GM21423 (cell line): Measurements from ENCODE around the gene MYO1D.

ENCODE experiments used
- ATAC-seq: cut with Tn5 transposase; IDR thresholded peaks from one replicate; pipeline ENCODE4 v1.9.1; 2021; ENCODE audit warnings: mild to moderate bottlenecking, moderate library complexity; ENCODE audit not compliant: unreplicated experiment

The MYO1D gene

GRCh38 chr17:32784113-32784512 is 92.8 kb downstream of the MYO1D start:
- no peak for ATAC-seq

- no peak for ATAC-seq
These were observed 93.3 kb downstream of the MYO1D start for GRCh38 chr17:32783602-32784001.

DNA sequence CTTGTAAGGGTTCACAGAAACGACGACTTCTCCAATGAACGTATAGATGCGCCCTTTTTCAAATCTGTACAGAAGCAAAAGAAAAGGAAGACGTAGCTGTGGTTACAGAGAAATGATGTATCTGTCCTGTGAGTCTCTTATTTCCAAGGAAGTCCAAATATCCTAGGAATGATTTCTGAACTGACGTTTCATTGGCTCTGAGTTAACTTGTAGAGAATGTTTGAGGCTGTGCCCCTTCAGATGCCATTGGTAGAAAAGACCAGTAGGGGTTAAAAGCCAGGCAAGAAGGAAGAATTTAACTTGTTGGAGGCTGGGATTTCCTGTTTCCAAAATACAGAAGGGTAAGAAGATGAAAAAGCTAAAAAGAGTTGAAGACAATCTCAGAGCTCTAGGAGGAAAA is 96.2 kb downstream of the MYO1D start:
- no peak for ATAC-seq

DNA sequence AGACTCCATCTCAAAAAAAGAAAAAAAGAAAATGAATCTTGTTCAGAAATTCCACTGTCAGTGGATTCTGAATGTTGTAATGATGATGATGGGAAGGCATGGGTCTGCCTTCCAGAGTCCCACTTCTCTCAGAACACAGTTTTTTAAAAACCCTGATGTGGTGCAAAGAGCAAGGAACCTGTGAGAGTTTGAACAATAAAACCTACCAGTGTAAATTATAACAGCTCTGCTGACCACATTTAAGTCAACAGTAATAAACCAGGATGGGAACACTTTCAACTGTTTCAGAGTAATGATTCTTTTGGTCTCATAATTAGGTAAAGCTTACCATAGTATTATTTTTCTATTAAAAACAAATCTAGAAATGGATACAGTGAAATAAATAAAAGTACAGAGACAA is 99.0 kb downstream of the MYO1D start:
- ATAC-seq, result no peak

DNA sequence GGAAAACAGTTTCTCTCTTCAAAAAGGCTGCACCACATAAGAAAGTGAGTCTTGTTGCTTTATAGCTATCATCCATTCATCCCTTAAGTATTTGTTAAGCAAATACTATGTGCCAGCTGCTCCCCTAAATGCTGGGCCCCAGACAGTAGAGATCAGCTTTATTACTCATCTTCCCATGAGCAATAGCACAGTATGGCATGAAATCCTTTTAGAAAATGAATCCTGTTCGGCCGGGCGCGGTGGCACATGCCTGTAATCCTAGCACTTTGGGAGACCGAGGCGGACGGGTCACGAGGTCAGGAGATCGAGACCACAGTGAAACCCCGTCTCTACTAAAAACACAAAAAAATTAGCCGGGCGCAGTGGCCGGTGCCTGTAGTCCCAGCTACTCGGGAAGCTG is 99.5 kb downstream of the MYO1D start:
- no peak for ATAC-seq

GRCh38 chr17:32774695-32775084 is 102.2 kb downstream of the MYO1D start:
- ATAC-seq, result no peak

- ATAC-seq, result no peak
These were observed 102.8 kb downstream of the MYO1D start for GRCh38 chr17:32773856-32774694.

DNA sequence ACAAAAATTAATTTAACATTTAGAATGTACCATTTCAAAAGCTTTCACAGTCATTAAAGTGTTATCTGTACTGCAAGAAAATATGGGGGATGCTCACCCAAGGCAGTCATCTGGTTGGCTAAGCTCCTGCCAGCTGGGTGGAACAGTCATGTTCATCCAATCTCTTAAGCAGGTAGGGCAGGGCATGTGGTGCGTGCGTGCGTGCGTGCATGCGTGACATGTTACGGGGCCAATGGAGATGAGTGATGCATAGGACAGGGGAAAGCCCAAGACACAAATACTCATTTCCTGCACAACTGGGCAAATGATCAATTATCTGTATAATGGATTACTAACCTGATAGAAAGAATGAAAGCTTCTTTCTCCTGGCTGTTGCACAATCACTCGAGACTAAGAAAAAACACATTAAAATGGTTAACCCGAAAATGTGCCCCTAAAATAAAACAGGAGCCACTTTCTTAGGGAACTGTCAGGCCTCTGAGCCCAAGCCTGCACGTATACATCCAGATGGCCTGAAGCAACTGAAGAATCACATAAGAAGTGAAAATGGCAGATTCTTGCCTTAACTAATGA is 104.4 kb downstream of the MYO1D start:
- ATAC-seq, result no peak

DNA sequence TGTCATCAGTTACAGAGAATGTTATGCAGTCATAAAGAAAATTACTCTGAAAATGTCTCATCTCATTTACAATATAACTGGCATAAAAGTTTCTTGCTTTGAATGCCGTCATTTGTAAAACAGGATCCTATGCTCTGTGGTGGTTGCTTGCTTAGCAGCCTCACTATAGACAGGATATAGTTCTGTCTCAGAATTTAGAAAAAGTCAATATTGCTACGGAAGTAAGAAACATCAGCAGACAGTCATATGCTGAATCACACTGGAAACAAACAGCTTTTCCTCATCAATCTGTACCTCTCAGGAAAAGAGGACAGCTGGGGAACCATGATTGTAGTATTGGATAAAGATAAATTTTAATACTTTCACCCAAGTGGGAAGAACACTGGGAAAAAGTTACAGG is 105.5 kb downstream of the MYO1D start:
- no peak for ATAC-seq

DNA sequence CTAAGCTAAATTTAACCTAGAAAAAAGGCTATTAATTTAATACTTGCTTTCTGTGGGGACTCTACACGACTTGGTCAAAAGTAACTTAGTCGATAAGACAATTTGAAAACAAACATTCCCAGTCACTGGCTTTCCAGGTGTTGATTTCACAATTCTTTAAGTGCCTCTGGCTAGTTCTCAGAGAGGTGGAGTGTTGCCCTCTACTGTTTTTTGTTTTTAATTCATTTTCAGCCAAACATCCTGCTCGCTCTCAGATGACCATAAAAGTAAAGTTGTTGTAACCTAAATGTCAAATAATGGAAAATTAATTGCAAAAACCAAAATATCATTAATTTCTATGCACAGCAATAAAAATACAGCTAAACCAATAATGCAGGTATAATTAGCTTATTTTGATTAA is 107.1 kb downstream of the MYO1D start:
- no peak for ATAC-seq

DNA sequence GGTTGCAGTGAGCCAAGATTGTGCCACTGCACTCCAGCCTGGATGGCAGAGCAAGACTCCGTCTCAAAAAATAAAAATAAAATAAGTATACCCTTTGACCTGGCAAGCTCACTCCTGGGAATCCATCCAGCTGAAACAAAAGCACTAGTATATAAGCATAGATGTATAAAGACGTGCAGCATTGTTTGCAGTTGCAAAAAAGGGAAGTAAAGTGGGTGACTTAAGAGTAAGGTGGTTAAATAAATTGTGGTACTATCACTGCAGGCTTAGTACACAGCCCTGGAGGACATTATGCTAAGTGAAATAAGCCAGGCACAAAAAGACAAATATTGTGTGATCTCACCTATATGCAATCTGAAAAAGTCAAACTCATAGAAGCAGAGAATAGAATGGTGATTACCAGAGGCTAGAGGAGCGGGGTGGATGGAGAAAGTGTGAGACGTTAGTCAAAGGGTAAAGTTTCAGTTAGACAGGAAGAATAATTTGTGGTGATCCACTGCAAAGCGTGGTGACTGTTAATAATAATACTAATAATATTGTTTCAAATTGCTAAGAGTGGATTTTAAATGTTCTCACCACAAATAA is 113.0 kb downstream of the MYO1D start:
- ATAC-seq, result no peak

DNA sequence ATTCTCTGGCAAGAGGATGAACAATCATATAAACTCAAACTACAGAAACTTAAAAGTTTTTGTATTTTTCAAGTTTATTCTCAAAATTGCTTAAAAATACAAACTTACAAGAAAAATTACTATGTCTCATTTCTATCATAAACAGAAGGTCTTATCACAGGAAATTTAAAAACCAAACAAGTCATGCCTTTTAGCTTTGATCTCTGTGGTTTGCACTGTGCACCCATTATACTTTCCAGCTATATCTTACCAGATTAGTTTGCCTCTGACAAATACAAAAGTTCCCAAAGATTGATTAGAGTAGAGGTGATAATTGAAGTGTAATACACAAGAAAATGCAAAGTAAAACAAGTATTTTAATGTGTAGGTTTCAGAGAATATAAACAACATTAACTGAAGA is 117.4 kb downstream of the MYO1D start:
- no peak for ATAC-seq

DNA sequence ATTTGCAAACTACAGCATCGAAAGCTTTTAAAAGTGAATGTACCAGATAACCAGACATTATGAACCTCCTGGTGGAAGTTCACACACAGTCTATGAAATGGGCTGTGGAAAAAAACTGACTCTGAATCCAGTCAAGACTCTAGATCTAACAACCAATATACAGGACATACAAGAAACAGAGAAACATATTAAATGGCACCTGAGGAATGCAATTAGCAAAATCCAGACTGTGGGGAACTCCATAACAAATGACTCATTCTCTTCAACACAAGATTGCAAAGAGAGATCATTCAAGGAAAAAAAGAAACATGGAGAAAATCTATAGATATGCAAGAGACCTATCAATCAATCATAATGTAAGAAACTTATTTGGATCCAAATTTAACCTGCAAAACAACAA is 119.0 kb downstream of the MYO1D start:
- no peak for ATAC-seq

DNA sequence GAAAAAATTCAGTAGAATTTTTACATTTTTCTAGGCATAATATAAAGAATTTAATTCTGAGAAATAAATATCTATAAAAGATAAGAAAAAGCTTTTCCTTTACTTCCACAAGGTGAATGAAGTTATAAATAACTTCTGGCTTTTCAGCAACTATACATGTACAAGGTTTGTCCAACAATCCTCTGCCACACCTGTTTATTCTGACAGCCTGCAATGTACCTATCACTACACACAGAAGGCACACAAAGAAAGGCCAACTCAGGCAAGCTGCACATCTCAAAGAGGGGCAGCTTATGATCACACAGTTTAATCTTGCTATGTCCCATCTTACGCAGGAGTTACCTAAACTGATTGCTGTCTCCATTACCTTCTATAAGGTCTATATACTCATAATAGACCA is 120.2 kb downstream of the MYO1D start:
- no peak for ATAC-seq

DNA sequence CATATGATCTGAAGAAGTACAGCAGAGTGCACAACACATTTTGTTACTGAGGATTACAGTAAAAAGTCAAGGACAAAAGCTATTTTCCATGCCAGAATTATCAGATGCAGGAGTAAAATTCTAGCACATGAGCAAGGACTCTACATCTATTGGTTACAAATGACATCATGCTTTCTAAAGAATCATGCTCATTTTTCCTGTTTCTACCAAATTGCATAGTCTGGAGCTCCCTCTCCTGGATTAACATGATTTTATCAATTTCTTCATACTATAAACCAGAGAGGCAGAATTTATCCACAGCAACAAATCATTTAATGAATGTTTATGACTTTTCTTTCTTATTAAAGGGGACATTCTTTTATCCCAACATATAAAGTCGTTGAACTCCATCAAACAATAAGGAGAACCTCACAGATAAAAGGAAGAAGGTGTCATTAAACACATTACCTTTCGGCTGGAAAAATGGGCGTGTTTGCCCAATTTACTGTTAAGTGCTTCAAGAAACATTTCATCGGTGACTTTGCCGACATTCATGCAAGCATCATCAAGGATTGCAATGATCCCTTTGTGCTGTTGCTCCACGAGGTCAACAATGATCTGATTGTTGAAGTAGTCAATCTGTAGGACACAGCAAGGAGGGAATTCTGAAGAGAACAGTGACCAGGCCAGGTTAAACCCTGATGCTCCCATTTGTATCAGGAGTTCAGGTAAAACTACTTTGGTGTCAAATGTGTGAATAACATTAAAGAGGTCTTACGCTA is 121.7 kb downstream of the MYO1D start:
- no peak for ATAC-seq

DNA sequence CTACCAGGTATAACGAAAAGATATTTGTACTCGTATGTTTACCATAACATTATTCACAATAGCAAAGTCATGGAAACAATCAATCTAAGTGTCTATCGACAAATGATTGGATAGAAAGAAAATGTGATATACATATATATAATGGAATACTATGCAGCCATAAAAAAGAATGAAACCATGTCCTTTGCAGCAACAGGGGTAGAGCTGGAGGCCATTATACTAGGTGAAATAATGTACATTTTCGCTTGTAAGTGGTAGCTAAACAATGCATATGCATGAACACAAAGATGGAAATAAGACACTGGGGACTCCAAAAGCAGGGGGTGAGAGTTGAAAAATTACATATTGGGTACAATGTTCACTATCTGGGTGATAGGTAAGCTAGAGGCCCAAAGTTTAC is 124.0 kb downstream of the MYO1D start:
- ATAC-seq, result no peak

DNA sequence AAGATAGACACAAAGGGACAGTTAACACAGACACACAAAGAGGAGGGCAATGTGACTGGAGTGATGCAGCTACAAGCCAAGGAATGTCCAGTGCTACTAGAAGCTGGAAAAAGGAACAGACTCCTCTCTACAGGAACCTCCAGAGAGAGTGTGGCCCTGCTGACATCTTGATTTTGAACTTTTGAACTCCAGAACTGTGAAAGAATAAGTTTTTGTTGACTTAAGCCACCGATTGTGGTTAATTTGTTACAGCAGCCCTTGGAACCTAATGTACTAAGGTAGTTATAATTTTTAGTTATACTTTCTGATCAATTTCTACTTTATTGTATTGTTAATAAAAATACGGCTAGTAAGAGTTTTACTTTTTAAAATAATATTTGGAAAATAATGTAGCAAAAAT is 129.1 kb downstream of the MYO1D start:
- ATAC-seq, result no peak

GRCh38 chr17:32746698-32747097 is 130.2 kb downstream of the MYO1D start:
- no peak for ATAC-seq

- no peak for ATAC-seq
These were observed 130.6 kb downstream of the MYO1D start for GRCh38 chr17:32746280-32746679.

DNA sequence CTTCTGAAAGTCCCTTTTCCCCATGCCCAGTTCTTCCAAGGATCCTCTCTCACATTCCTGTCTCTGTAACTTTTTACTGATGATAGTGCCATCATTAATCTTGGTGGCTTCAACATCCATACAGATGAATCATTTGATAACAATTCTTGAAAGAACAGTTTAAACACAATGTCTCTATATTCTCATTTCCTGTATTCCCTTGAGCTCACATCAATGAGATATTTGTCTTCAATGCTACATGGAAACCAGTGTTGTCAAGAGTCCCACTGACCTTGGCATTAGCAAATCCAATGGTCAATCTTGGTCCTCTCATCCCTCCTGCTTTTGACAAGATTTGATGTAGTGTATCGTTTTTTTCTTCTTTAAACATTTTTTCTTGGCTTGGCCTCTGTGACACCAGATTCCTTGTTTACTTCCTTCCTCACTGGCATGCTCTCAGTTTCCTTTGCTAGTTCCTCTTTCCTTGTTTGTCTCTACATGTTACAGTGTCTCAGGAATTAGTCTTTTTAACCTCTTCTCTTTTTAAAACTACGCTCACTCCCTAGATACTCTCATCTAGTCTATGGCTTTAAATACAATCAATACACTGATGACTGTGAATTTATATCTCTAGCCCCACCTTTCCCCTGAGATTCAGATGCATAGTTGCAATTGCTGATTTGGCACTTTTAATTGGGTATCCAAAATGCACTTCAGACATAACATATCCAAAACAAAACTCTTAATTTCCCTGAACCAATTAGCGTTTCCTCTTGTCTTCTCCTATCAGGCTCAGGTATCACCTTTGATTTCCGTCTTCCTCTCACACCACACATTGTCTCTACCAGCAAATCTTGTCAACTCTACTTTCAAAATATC is 134.0 kb downstream of the MYO1D start:
- ATAC-seq, result no peak

DNA sequence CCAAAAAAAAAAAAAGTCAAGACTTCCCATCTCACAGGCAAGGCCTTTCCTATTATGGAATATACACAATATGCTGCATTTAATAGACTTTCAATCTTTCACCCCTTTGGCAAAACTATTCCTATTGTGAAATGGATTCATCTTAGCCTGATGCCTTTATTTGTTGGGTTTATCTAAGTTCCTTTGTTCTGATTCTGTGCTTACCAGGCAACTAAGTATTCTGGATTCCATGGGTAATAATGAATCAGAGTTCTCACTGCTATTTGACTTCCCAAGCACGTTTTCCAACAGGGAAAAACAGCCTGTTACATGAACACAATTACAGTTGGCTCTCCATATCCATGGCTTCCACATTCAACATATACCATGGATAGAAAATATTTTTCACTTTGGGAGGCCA is 135.5 kb downstream of the MYO1D start:
- no peak for ATAC-seq
